Neuronal stem cell (in vitro differentiated cells): Measurements from ENCODE around the gene ULK3.
A peak's percentile ranks its signal among the peaks of the same experiment; 100 is the strongest.

Source experiments
- DNase-seq: peaks from one replicate; pipeline ENCODE4 v3.0.0-alpha.2; 2013; ENCODE audit warnings: low spot score
- H2AFZ ChIP-seq: one replicate; pipeline ENCODE4 v1.6.1; 2013; ENCODE audit warnings: mild to moderate bottlenecking, low read length, inconsistent platforms
- H2AK5ac ChIP-seq: 2 replicates; pipeline ENCODE4 v1.6.1; 2013; ENCODE audit warnings: low read depth, mild to moderate bottlenecking, inconsistent platforms, low read length, moderate library complexity, mixed read lengths
- H2BK120ac ChIP-seq: 2 replicates; pipeline ENCODE4 v1.6.1; 2013; ENCODE audit warnings: low read depth, mild to moderate bottlenecking, inconsistent platforms, low read length, moderate library complexity, mixed read lengths
- H2BK12ac ChIP-seq: one replicate; pipeline ENCODE4 v1.6.1; 2013; ENCODE audit warnings: low read length, inconsistent platforms
- H2BK15ac ChIP-seq: 2 replicates; pipeline ENCODE4 v1.6.1; 2013; ENCODE audit warnings: mild to moderate bottlenecking, low read length, inconsistent platforms, mixed read lengths
- H2BK5ac ChIP-seq: one replicate; pipeline ENCODE4 v1.6.1; 2013; ENCODE audit warnings: inconsistent platforms, mild to moderate bottlenecking, low read length, moderate library complexity
- H3K14ac ChIP-seq: one replicate; pipeline ENCODE4 v1.6.1; 2013; ENCODE audit warnings: low read length, inconsistent platforms
- H3K18ac ChIP-seq: 2 replicates; pipeline ENCODE4 v1.6.1; 2013; ENCODE audit warnings: low read length, inconsistent platforms
- H3K23ac ChIP-seq: 2 replicates; pipeline ENCODE4 v1.6.1; 2013; ENCODE audit warnings: low read depth, mild to moderate bottlenecking, mixed read lengths, low read length, inconsistent platforms; ENCODE audit not compliant: poor library complexity
- H3K27ac ChIP-seq: replicated peaks from 3 replicates; pipeline ENCODE4 v1.5.1; 2013; ENCODE audit warnings: low read length, inconsistent platforms
- H3K27me3 ChIP-seq, 3 experiments: 2 replicates each; pipeline ENCODE4 v1.6.1; 2013; ENCODE audit warnings: low read length in 3 of 3, mild to moderate bottlenecking in 2 of 3, inconsistent platforms in 1 of 3, low read depth in 1 of 3, mixed read lengths in 1 of 3, moderate library complexity in 1 of 3; ENCODE audit not compliant: control insufficient read depth in 3 of 3, insufficient read depth in 3 of 3
- H3K36me3 ChIP-seq, 2 donors: replicated peaks in 1 of 2; 2 replicates each; pipeline ENCODE4 v1.6.1; 2013; ENCODE audit warnings: low read length in 2 of 2; ENCODE audit not compliant: control insufficient read depth in 2 of 2, insufficient read depth in 2 of 2
- H3K4ac ChIP-seq: 2 replicates; pipeline ENCODE4 v1.6.1; 2013; ENCODE audit warnings: inconsistent platforms, mild to moderate bottlenecking, low read length, moderate library complexity
- H3K4me1 ChIP-seq, 2 donors: 1 replicate in 1 of 2; 2 replicates in 1 of 2; pipeline ENCODE4 v1.6.1; 2013; ENCODE audit warnings: low read length in 2 of 2, low read depth in 1 of 2; ENCODE audit not compliant: control insufficient read depth in 2 of 2, insufficient read depth in 1 of 2
- H3K4me2 ChIP-seq: one replicate; pipeline ENCODE4 v1.6.1; 2013; ENCODE audit warnings: mild to moderate bottlenecking, low read length, inconsistent platforms; ENCODE audit not compliant: insufficient read depth, poor library complexity, severe bottlenecking
- H3K4me3 ChIP-seq, 2 donors: 2 replicates each; pipeline ENCODE4 v1.5.1; 2013; ENCODE audit warnings: low read length in 2 of 2, mild to moderate bottlenecking in 2 of 2, inconsistent platforms in 1 of 2, moderate library complexity in 1 of 2
- H3K79me1 ChIP-seq: one replicate; pipeline ENCODE4 v1.6.1; 2013; ENCODE audit warnings: low read depth, mild to moderate bottlenecking, inconsistent platforms, low read length, moderate library complexity
- H3K9ac ChIP-seq: one replicate; pipeline ENCODE4 v1.6.1; 2013; ENCODE audit warnings: mild to moderate bottlenecking, low read depth, low read length, inconsistent platforms; ENCODE audit not compliant: poor library complexity
- H3K9me3 ChIP-seq, 2 donors: replicated peaks in 1 of 2; 2 replicates each; pipeline versions ENCODE3 to v1.6.1; 2013; ENCODE audit warnings: low read length in 2 of 2, mild to moderate bottlenecking in 2 of 2, inconsistent platforms in 1 of 2, low read depth in 1 of 2, mixed read lengths in 1 of 2, moderate library complexity in 1 of 2; ENCODE audit not compliant: control insufficient read depth in 2 of 2, insufficient read depth in 1 of 2
- H4K8ac ChIP-seq: one replicate; pipeline ENCODE4 v1.6.1; 2013; ENCODE audit warnings: low read depth, mild to moderate bottlenecking, inconsistent platforms, low read length, moderate library complexity
- H4K91ac ChIP-seq: one replicate; pipeline ENCODE4 v1.6.1; 2013; ENCODE audit warnings: low read length, low read depth, mild to moderate bottlenecking, inconsistent platforms; ENCODE audit not compliant: poor library complexity
- WGBS, 2 donors: extraction: QIAGEN DNeasy Blood & Tissue Kit; methylation state at CpG; one replicate each; pipeline ENCODE4 v1.1.7; 2013; ENCODE audit warnings: missing lambda C conversion rate in 2 of 2, mixed read lengths in 1 of 2; ENCODE audit not compliant: insufficient read length in 2 of 2, insufficient replicate concordance in 1 of 2; ENCODE audit errors: extremely low coverage in 2 of 2; 5-methylcytosine and 5-hydroxymethylcytosine counted together

The ULK3 gene

DNA sequence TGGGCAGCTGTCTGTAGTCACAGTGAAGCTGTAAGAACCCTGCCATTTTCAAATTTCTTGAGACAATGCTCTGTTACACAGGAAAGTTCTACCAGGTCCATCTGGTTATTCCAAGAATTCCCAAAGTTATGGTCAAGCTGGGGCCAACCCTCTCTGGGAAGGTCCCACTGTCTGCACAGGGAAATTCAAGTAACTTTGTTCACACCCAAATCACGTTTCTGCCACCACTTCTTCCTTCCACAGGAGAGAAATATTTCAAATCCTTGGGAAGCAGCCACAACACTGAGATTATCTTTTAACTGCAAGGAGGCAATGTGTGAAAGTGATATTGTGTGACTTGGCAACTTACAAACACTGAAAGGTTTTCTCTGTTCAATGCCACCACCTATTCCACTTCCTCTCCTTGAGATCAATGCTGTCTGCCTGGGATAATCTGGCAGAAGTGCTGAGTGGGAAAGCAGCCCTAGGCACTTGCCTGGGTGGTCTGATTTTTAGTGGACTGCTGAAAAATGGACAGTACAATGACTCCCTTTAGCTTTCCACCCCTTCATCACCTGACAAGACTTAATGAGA is 24.6 kb upstream of the ULK3 start:
- Histone ChIP-seq H3K4me3 (no peak overlapping the region), H3K4ac (no peak overlapping the region), H3K18ac (no peak overlapping the region), H2BK12ac (no peak overlapping the region), H3K4me2 (no peak overlapping the region), H3K23ac (no peak overlapping the region), H3K36me3 (peaks cover 9 to 39% of the 10 kb centered on the region in 2 donors), H3K14ac (no peak overlapping the region), H3K27ac (no peak overlapping the region), H3K27me3 (no peaks in the 10 kb centered on the region), H2BK5ac (no peak overlapping the region), H2BK15ac (no peak overlapping the region), H4K8ac (no peak overlapping the region), H2BK120ac (no peak overlapping the region), H4K91ac (no peak overlapping the region), H3K9ac (no peak overlapping the region), H3K9me3 (peaks cover 0 to 13% of the 10 kb centered on the region in 2 donors), H2AFZ (no peak overlapping the region), H2AK5ac (no peak overlapping the region), H3K79me1 (peaks cover 10% of the 10 kb centered on the region), H3K4me1 (peaks cover 0 to 2% of the 10 kb centered on the region in 2 donors)
- WGBS, 2 donors = no CpG with 5 or more reads among the region's 1 CpG
- DNase-seq = no peak

DNA sequence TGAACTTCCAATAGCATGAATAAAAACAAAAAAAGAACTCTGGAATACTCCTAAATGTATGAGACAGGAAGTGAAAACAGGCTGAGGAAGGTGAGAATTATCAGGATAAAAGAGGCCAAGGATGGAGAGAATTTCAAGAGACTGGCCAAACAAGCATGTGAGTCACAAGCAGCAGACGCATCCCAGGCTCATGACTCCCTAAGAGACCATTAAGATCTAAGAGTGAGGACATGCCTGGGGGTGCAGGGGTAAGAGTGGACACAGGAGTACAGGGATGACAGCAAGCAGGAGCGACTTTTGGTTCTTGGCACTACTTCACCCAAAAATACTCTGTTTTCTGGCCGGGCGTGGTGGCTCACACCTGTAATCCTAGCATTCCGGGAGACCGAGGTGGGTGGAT is 23.1 kb upstream of the ULK3 start:
- H2AK5ac ChIP-seq = no peak overlapping the region
- H3K4me2 ChIP-seq = no peak overlapping the region
- no peak overlapping the region for H2AFZ ChIP-seq
- H4K8ac ChIP-seq = no peak overlapping the region
- no peak overlapping the region for H3K4ac ChIP-seq
- H3K4me1 ChIP-seq = no peaks in the 10 kb centered on the region
- H3K23ac ChIP-seq = peak overlapping the region; percentile 39
- H3K4me3 ChIP-seq = no peak overlapping the region
- no peak overlapping the region for H2BK5ac ChIP-seq
- no peak overlapping the region for H3K18ac ChIP-seq
- H3K79me1 ChIP-seq = peaks cover 10% of the 10 kb centered on the region
- WGBS, 2 donors = no CpG with 5 or more reads among the region's 6 CpGs
- no peak overlapping the region for H2BK15ac ChIP-seq
- H3K9ac ChIP-seq = no peak overlapping the region
- no peak overlapping the region for H4K91ac ChIP-seq
- DNase-seq = no peak
- no peaks in the 10 kb centered on the region for H3K27me3 ChIP-seq
- peaks cover 9 to 38% of the 10 kb centered on the region in 2 donors for H3K36me3 ChIP-seq
- no peak overlapping the region for H2BK12ac ChIP-seq
- no peak overlapping the region for H3K14ac ChIP-seq
- H2BK120ac ChIP-seq = no peak overlapping the region
- no peak overlapping the region for H3K27ac ChIP-seq
- peaks cover 0 to 13% of the 10 kb centered on the region in 2 donors for H3K9me3 ChIP-seq

DNA sequence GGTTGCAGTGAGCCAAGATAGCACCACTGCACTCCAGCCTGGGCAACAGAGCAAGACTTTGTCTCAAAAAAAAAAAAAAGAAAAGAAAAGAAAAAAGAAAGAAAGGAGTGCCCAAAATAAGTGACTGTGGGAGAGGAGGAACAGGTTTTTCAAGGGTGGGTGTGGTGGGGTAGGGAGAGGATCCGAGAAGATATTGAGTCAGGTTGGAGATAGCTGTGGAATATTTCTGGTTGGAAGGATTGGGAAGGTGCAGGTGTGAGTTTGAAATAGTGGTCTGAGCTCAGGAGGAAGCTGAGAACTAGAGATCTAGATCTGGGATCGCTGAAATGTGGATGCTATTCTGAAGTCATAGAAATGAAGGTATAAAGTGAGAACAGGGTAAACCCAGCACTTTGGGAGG is 22.4 kb upstream of the ULK3 start:
- H3K27me3 ChIP-seq = no peaks in the 10 kb centered on the region
- no peak overlapping the region for H3K27ac ChIP-seq
- H3K4me1 ChIP-seq = no peaks in the 10 kb centered on the region

DNA sequence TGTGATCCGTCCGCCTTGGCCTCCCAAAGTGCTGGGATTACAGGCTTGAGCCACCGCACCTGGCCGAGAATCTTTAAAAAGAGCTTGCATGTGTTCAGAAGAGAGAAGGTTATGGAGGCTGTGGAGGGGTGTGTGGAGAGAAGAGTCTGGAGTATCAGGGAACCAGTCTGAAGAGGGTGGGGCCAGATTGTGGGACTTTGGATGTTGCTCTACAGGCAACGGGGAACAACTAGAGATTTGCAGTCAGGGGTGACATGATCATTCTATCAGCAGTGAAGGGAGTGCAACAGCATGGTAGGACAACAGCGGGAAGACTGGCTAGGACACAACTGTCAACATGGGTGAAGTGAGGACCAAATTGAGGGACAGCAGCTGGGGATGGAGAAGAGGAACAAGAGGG is 21.3 kb upstream of the ULK3 start:
- Histone ChIP-seq H3K9me3 (peaks cover 0 to 13% of the 10 kb centered on the region in 2 donors), H4K91ac (no peak overlapping the region), H3K14ac (no peak overlapping the region), H2AK5ac (no peak overlapping the region), H3K36me3 (peaks cover 7 to 27% of the 10 kb centered on the region in 2 donors), H3K18ac (no peak overlapping the region), H3K27ac (no peak overlapping the region), H3K4me3 (no peak overlapping the region), H3K4me2 (no peak overlapping the region), H2BK12ac (no peak overlapping the region), H3K4me1 (no peaks in the 10 kb centered on the region), H2AFZ (no peak overlapping the region), H4K8ac (no peak overlapping the region), H3K23ac (peak overlapping the region; percentile 43), H2BK120ac (no peak overlapping the region), H3K9ac (no peak overlapping the region), H2BK5ac (no peak overlapping the region), H3K27me3 (no peaks in the 10 kb centered on the region), H3K4ac (no peak overlapping the region), H3K79me1 (peaks cover 7% of the 10 kb centered on the region), H2BK15ac (no peak overlapping the region)
- DNase-seq = no peak
- WGBS, 2 donors = no CpG with 5 or more reads among the region's 6 CpGs

More for the DNA sequence above, 22.4 kb upstream of the ULK3 start:
- Histone ChIP-seq H3K36me3 (peaks cover 7 to 33% of the 10 kb centered on the region in 2 donors), H4K8ac (no peak overlapping the region), H3K4me3 (no peak overlapping the region), H3K4me2 (no peak overlapping the region), H3K14ac (no peak overlapping the region), H3K9ac (no peak overlapping the region), H2AK5ac (no peak overlapping the region), H2BK5ac (no peak overlapping the region), H2BK12ac (no peak overlapping the region), H3K18ac (no peak overlapping the region), H3K79me1 (peaks cover 10% of the 10 kb centered on the region), H3K4ac (no peak overlapping the region), H3K23ac (no peak overlapping the region), H2AFZ (no peak overlapping the region), H3K9me3 (peaks cover 0 to 13% of the 10 kb centered on the region in 2 donors), H2BK15ac (no peak overlapping the region), H2BK120ac (no peak overlapping the region), H4K91ac (no peak overlapping the region)
- DNase-seq = no peak
- no CpG with 5 or more reads among the region's 2 CpGs for whole genome bisulfite sequencing, 2 donors
